CD4-positive, alpha-beta T cell treated with Interferon gamma for 1 hour (primary cell): ENCODE data around the gene GRK2.

Experiments used
- DNase-seq: peaks from one replicate; pipeline ENCODE4 v3.0.0-alpha.2; 2020

The GRK2 gene

DNA sequence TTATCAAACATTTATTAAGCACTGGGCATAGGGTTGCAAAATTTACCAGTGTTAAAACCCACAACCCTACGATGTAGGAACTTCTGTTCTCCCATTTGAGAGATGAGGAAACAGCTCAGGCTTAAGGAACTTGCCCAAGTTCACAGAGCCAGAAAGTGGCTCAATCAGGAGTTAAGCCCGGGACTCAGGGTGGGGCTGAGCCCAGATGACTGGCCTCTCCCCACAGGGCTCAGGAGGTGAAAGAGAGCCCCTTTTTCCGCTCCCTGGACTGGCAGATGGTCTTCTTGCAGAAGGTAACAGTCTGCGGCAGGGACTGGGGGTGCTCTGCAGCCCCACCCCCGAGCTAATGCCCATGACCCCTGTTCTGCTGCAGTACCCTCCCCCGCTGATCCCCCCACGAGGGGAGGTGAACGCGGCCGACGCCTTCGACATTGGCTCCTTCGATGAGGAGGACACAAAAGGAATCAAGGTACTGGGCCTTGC is 17.2 kb downstream of the GRK2 start:
- DNase-seq: no peak

DNA sequence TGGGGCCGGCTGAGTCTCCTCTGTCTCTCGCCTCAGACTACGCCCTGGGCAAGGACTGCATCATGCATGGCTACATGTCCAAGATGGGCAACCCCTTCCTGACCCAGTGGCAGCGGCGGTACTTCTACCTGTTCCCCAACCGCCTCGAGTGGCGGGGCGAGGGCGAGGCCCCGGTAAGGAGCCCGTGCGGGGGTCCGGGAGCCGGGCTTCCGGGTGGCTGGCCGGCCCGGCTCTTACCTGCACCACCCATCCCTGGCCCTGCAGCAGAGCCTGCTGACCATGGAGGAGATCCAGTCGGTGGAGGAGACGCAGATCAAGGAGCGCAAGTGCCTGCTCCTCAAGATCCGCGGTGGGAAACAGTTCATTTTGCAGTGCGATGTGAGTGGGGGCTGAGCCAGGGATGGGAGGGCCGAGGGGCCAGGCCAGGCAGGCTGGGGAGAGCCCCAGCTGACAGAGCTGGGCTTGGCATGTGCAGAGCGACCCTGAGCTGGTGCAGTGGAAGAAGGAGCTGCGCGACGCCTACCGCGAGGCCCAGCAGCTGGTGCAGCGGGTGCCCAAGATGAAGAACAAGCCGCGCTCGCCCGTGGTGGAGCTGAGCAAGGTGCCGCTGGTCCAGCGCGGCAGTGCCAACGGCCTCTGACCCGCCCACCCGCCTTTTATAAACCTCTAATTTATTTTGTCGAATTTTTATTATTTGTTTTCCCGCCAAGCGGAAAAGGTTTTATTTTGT is 18.7 kb downstream of the GRK2 start:
- no peak for DNase-seq

DNA sequence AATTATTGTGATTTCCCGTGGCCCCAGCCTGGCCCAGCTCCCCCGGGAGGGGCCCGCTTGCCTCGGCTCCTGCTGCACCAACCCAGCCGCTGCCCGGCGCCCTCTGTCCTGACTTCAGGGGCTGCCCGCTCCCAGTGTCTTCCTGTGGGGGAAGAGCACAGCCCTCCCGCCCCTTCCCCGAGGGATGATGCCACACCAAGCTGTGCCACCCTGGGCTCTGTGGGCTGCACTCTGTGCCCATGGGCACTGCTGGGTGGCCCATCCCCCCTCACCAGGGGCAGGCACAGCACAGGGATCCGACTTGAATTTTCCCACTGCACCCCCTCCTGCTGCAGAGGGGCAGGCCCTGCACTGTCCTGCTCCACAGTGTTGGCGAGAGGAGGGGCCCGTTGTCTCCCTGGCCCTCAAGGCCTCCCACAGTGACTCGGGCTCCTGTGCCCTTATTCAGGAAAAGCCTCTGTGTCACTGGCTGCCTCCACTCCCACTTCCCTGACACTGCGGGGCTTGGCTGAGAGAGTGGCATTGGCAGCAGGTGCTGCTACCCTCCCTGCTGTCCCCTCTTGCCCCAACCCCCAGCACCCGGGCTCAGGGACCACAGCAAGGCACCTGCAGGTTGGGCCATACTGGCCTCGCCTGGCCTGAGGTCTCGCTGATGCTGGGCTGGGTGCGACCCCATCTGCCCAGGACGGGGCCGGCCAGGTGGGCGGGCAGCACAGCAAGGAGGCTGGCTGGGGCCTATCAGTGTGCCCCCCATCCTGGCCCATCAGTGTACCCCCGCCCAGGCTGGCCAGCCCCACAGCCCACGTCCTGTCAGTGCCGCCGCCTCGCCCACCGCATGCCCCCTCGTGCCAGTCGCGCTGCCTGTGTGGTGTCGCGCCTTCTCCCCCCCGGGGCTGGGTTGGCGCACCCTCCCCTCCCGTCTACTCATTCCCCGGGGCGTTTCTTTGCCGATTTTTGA is 19.5 kb downstream of the GRK2 start:
- DNase-seq: no peak

DNA sequence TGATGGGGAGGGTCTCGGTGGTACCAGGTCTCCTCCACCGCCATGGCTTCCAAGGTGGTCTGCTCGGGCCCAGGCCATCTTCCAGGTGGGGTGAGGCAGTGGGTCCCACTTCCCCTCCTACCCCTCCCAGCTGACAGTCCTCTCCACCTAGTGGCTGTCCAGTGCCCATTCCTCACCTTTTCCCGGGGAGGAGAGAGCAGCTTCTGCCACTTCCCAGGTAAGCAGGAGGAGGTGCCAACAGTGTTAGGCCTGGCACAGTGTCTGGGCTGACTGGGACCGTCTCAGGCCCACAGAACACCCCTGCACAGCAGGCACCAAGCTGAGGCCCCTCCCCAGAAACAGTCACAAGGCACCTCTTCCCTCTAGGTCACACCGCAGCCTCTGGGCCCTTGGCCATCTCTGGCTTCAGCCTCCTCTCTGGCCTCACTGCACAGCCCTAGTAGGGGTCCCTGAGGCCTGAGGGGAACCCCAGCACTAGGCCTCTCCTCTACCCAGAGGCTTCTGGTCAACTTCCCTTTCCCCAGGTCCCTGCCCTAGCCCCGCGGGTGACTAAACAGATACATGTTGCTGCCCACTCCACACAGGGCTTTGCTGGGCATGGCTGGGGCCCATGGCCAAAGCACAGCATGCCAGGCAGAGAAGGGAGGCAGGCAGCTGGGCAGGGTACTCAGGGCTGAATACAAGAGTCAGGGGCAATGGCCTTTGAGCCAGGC is 20.5 kb downstream of the GRK2 start:
- DNase-seq: peak; percentile 52

DNA sequence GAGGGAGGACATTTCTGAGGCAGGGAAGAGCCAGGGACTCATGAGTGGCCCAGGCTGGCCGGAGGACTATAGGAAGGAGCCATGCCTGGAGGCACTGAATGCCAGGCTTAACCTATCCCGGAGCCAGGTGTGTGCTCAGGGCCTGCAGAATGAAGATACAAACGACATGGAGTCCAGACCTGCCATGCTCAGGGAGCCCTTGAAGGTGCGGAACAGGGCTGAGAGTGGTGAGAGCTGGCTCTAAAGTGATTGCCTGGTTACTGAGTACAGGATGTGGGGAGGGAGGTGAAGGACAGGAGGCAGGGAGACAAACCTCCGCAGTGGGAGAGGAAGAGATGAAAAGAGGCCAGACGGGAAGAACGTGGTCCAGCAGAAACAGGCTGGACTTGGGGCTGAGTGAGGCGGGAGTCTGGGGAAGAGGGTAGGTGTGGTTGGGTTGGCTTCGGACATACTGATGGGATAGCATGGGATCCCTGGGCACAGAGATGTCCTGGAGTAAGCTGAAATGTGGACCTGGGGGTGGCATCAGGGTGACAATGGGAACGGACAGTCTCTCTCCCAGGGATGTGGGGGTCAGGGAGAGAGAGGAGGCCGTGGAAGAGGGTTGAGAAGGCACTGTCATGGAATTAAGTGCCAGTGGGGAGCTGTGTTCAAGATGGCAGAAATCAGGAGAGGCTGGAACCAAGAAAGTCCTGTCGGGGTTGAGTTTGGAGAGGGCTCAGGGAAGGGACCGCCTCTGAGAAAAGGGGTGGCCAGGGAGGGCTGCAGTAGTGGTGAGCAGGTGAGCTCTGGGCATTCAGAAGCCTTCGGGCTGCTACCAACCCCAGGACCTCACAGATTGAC is 21.3 kb downstream of the GRK2 start:
- DNase-seq: no peak

DNA sequence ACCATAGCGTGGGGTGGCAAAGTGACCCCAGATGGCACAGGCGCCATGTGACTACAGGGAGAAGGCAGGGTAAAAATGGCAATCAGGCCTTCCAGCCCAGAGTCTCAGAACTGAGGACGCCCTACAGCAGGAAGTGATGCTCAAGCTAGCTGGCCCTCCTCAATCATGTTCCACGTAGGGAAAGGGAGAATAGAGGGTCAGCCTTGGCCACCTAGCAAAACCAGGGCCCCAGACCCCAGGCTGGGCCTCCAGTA is 21.9 kb downstream of the GRK2 start:
- no peak for DNase-seq

DNA sequence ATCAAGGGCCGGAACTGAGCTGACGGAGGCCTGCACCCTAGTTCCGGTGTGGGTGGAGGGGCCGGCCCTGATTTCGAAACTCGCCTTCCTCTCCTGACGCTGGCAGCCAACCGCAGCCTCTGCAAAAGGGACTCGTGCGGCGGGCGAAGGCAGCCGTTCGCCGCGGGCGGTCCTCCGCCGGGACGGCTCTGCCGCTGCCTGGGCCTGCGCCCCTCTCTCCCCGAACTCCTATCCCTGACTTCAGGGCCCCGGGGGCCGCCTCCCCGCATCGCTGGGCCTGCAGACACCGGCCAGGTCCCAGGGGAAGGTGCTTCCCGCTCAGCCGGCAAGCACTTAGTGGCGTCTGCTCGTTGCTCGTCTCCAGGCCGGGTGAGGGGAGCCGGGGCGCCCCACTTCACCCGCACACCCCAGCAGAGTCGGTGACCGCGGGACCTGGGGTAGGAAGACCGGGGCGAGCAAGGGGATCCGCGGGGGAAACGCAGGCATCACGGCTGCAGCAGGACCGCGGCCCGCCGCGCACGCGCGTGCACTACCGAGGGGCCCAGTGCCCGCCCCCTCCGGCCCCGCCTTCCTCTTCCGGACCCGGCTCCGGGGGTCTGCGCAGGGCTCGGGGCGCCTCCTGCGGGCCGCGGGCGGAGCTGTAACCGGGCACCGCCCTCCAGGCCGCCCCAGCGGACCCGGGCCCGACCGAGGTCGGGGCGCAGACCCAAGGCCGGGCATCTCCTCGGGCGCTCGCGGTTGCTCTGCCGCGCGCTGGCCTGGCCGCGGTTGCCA is 22.4 kb downstream of the GRK2 start:
- peak; percentile 90 for DNase-seq

DNA sequence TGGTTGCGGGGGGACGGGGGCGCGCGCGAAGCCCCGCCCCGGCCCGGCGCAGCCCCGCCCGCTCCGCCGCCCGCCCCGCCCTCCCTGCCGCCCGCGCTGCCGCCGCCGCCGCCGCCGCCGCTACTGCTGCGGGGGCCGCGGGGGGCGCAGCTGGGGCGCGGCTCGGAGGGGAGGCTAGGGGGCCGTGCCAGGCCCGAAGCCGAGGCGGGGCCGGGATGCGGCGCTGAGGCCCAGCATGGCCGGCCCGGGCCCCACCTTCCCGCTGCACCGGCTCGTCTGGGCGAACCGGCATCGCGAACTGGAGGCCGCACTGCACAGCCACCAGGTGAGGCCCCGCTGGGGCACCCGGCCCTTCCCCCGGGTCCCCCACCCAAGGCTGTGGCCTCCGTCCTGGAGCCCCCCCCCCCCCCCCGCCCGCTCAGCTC is 23.0 kb downstream of the GRK2 start, which contains the start of gene ANKRD13D:
ANKRD13D (plus strand) TSS at position 78 of the 425 bp plus-strand sequence; CDS start at position 236, 158 bp downstream.
- no peak for DNase-seq

DNA sequence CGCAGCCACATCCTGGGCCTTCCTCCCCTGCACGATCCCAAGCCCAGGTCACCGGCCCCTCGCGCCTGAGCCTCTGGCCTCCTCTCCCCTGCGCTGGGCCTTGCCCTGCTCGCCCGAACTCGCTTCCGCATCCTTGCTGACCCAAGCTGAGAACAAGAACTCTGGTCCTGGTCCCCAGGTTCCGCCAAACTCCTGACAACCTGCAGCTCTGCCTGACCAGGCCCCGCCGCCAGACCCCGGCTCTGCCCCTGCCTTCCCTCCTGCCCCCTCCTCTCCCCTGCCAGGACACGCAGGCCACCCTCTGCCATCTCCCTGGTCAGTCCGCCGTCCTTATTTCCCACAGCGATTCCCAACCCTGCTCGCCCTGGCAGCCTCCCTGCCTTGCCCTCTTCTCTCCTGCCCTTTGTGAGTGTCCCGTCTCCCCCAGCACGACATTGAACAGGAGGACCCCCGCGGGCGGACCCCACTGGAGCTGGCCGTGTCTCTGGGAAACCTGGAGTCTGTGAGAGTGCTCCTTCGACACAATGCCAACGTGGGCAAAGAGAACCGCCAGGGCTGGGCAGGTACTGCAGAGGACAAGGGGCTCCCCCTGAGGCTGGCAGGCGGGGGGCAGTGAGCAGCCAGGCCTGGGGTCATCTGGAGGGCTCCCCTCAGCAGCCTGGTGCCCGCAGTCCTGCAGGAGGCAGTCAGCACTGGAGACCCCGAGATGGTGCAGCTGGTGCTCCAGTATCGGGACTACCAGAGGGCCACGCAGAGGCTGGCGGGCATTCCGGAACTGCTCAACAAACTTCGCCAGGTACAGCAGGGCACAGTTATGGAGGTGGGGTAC is 23.6 kb downstream of the GRK2 start:
- DNase-seq: no peak

DNA sequence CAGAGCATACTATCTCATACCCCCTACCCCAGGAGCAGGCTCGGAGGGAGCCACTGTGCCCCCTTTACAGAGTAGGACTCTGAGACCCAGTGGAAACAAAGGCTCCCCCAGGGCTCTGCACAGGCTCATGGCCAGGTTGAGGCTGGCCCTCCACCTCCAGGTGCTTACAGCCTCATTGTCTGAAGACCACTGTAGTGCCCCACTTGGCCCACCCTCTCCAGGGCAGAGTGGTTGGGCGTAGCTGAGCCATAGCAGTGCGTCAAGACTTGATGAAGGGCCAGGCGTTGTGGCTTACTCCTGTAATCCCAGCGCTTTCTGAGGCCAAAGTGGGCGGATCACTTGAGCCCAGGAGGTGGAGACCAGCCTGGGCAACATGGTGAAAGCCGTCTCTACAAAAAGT is 24.5 kb downstream of the GRK2 start:
- no peak for DNase-seq

DNA sequence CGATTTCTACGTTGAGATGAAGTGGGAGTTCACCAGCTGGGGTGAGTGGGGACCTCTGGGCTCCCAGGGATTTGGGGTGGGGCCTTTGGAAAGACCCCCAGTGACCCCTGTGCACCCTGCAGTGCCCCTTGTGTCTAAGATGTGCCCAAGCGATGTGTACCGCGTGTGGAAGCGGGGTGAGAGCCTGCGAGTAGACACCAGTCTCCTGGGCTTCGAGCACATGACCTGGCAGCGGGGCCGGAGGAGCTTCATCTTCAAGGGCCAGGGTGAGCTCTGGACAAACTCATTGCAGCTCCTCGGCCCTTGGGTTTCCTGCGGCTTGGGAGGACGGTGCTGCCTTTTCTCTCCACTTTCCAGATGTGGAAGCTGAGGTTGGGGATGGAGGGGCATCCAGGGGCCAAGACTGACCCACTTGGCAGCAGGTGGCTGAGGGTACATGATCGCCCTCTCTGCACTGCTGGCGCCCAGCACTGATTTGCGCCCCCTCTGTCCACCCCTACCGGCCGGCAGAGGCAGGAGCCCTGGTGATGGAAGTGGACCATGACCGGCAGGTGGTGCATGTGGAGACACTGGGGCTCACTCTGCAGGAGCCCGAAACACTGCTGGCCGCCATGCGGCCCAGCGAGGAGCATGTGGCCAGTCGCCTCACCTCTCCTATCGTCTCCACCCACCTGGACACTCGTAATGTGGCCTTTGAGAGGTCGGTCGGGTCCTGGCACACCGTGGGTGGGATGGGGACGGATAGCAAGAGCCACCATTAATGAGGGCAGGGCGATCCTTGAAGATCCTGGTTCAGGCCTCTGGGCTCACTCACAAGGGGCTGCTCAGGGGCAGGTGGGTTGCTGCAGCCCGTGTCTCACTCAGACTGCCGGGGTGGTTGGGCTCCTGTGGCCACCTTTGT is 25.5 kb downstream of the GRK2 start:
- DNase-seq: no peak

DNA sequence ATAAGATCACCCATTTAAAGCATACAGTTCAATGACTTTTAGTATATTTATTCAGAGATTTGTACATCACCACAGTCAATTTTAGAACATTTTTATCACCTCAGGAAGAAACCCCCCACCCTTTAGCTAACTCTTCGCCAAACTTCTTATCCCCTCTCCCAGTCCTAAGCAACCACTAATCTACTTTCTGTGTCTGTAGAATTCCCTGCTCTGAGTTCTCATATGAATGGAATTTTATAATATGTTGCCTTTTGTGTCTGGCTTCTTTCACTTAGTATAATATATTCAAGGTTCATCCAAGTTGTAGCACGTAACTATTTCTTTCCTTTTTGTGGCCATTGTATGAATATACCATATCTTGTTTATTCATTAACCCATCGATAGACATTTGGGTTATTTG is 26.4 kb downstream of the GRK2 start:
- no peak for DNase-seq

DNA sequence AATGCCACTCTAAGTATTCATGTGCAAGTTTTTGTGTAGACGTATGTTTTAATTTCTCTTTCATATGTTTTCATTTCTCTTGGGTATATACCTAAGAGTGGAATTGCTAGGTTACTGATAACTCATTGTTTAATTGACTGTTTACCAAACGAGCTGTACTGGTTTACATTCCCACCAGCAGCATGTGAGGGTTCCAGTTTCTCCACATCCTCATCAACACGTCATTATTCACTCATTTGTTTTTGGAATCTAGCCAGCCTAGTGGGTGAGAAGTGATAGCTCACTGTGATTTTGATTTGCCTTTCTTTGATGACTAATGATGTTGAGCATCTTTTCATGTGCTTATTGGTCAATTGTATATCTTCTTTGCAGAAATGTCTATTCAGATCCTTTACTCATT is 26.8 kb downstream of the GRK2 start:
- DNase-seq: no peak

DNA sequence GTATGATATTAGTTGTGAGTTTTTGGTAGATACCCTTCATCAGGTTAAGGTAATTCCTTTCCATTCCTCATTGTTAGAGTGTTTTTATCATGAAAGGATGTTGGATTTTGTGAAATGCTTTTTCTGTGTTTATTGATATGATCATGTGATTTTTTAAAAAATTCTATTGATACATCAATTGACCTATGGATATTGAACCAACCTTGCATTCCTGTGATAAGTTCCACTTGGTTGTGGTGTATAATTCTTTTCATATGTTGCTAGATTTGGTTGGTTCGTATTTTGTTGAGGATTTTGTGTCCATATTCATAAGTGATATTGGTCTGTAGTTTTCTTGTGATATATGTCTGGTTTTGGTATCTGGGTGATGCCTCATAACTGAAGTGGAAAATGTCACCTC is 29.6 kb downstream of the GRK2 start:
- DNase-seq: no peak

DNA sequence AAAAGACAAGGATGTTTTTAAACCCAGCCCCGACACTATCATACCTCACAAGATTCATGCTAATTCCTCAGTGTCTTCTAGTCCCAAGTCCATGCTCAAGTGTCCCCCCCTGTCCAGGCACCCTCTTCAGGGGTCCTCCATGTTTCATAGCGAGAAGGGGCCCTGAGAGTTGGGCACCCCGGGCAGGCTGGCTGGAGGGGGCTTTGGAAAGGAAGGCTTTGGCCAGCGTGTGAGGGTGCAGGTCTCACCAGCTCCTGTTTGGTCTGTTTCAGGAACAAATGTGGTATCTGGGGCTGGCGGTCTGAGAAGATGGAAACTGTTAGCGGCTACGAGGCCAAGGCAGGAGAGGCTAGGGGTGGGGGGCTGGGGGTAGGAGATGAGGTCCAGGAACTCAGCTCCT is 32.5 kb downstream of the GRK2 start:
- no peak for DNase-seq

DNA sequence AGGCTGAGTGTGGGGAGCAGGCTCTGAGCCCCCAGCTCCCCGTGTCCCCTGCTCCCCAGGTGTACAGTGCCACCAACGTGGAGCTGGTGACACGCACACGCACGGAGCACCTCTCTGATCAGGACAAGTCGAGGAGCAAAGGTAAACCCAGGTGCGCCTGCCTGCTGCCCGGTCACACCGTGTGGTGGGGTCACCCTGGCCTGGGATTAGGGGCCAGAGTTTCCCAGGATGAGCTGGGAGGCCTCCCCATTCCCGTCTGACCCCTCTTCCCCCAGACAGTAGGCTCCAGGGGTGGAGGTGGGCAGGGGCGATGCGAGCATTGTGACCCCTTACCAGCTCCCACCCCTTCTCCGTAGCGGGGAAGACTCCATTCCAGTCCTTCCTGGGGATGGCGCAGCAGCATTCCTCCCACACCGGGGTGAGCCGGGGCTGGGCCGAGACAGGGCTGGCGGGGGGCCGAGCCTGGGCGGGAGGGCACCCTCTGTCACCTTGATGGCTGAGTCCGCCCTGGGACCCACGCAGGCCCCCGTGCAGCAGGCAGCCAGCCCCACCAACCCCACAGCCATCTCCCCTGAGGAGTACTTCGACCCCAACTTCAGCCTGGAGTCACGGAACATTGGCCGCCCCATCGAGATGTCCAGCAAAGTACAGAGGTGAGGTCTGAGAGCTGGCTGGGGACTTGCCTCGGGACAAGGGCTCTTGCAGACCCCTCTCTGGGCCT is 33.4 kb downstream of the GRK2 start:
- DNase-seq: no peak

DNA sequence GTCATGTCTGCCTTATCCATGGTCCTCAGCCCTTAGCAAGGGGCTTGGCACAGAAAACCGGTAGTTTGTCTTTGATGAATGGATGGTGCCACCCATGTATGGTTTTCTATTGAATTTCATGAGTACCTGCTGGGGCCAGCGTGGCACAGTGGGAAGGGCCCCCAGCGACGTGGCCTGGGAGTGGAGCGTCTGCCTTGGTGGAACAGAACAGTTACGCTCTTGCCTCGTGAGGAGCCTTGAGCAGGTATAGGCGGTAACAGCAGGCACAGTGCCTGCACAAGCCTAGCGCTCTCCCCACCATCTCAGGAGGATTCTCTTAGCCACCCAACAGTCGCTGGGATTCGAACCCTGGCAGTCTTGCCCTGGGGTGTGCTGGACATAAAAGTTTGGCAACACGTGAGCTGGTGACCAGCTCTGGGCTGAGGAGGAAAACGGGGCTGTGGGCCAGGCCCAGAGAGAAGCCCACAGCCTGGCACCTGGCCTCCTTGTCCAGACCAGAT is 34.0 kb downstream of the GRK2 start:
- DNase-seq: no peak

DNA sequence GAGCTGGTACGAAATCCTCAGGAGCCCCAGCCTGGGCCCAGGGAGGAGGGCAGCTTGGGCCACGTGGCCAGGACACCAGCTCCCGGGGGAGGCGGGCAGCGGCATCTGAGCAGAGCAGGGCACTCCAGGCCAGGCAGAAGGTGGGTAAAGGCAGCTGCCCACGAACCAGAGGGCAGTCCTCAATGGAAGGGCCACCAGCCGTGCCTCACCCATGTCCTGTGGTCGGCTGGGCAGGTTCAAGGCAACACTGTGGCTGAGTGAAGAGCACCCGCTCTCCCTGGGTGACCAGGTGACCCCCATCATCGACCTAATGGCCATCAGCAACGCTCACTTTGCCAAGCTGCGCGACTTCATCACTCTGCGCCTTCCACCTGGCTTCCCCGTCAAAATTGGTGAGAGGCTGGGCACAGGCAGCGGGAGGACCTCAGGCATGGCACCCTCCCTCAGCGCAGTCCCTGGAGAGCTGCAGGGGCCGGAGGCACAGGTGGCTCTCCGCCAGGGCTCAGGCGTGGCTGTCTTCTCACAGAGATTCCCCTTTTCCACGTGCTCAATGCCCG is 34.6 kb downstream of the GRK2 start:
- DNase-seq: no peak
